NCI-H2107 treated with DMSO at 0.1 percent for 48 hours (cell line): ENCODE measurements around the gene KLF1.
A peak's percentile ranks its signal among the peaks of the same experiment; 100 is the strongest.

Experiments used
- DNase-seq: peaks from one replicate; lab custom pipeline; 2025; ENCODE audit not compliant: unreplicated experiment; lab: John Stamatoyannopoulos, UW

Gene KLF1

GRCh38 chr19:12838886-12839756 is 47.9 kb downstream of the KLF1 start:
- DNase-seq = no peak

- peak; percentile 19 for DNase-seq
Observed at GRCh38 chr19:12838182-12838885, 48.7 kb downstream of the KLF1 start, which contains the start of gene MAST1. Gene MAST1 (plus strand): TSS chr19:12838515. CDS start chr19:12838573, 58 bp downstream.

- DNase-seq = no peak
Observed at GRCh38 chr19:12837225-12837624, 49.8 kb downstream of the KLF1 start.

GRCh38 chr19:12836529-12836863 is 50.5 kb downstream of the KLF1 start:
- DNase-seq = no peak

- DNase-seq = no peak
Observed at GRCh38 chr19:12834976-12835757, 51.8 kb downstream of the KLF1 start.

- DNase-seq = no peak
Observed at GRCh38 chr19:12834566-12834943, 52.4 kb downstream of the KLF1 start, which contains the start of gene RTBDN. Gene RTBDN (minus strand): TSS chr19:12834579. CDS start chr19:12829979, 4,600 bp downstream.
